GM12878 (cell line): ENCODE data around the gene KTI12. TPM values are rescaled to one million over a fixed set of nuclear protein-coding genes. Genes with fewer than 3 reads are reported as not detected.

ENCODE experiments used
- ASH2L ChIP-seq: fragments of 300-600, 200-600 bp; sonication (generic); IDR thresholded peaks from 2 replicates; pipeline ENCODE4 v1.6.1; 2017; ENCODE audit warnings: low read depth, mild to moderate bottlenecking, borderline replicate concordance
- DPF2 ChIP-seq: fragments of 450-650 bp; IDR thresholded peaks from 2 replicates; pipeline ENCODE4 v1.6.1; 2017; ENCODE audit warnings: mild to moderate bottlenecking
- JUND ChIP-seq: IDR thresholded peaks from 2 replicates; pipeline ENCODE4 v1.6.1; 2012; ENCODE audit warnings: low read depth, mild to moderate bottlenecking, low read length, improper control_type of control experiment, moderate library complexity
- NR2F1 ChIP-seq: fragments of 450-650 bp; conservative IDR thresholded peaks from 2 replicates; pipeline ENCODE4 v1.6.1; 2017; ENCODE audit warnings: mild to moderate bottlenecking
- POLR2A ChIP-seq: IDR thresholded peaks from 2 replicates; pipeline ENCODE4 v1.6.1; 2011; ENCODE audit warnings: low read depth, mild to moderate bottlenecking, low read length
- RBBP5 ChIP-seq: fragments of 200-600 bp; sonication (generic); conservative IDR thresholded peaks from 2 replicates; pipeline ENCODE4 v1.6.1; 2016
- STAT3 ChIP-seq: IDR thresholded peaks from 2 replicates; pipeline ENCODE4 v1.6.1; 2011; ENCODE audit warnings: low read depth, low read length, improper control_type of control experiment
- ZNF207 ChIP-seq: fragments of 450-650 bp; IDR thresholded peaks from 2 replicates; pipeline ENCODE4 v1.6.1; 2014; ENCODE audit warnings: antibody characterized with exemption, mild to moderate bottlenecking, borderline replicate concordance
- polyA plus RNA-seq, 11 experiments: library from polyadenylated mRNA; depleted of rRNA in 4 of 11; unstranded in 6 of 11; stranded (reverse) in 5 of 11; fragments of >200 nt; fragmentation: Nextera tagmentation in 4 of 11; fragmentation: Illumina TruSeq in 1 of 11; extraction: Ambion mirVana in 4 of 11; extraction: Trizol in 1 of 11; gene quantifications; 1 replicate in 1 of 11; 2 replicates in 10 of 11; pipeline versions ENCODE4 v1.2.1 to v1.2.3, GENCODE V29; 2011 to 2016; ENCODE audit warnings: inconsistent platforms in 2 of 11, missing spikeins in 2 of 11, low read depth in 1 of 11
- total RNA-seq, 4 experiments: library from RNA; depleted of rRNA in 3 of 4; stranded (reverse); fragments of >200 nt in 3 of 4; fragmentation: Illumina TruSeq in 1 of 4; extraction: Trizol in 1 of 4; gene quantifications; 2 replicates each; pipeline versions ENCODE4 v1.2.1 to v1.2.3, GENCODE V29; 2013 to 2021
- TF ChIP-seq, protein P1 (sequence below): fragments of 450-650 bp; IDR thresholded peaks from 2 replicates; pipeline ENCODE4 v1.6.1; 2017; ENCODE audit warnings: mild to moderate bottlenecking, moderate library complexity
- TF ChIP-seq, protein P2 (sequence below): fragments of 450-650 bp; IDR thresholded peaks from 2 replicates; pipeline ENCODE4 v1.6.1; 2017; ENCODE audit warnings: mild to moderate bottlenecking, low read depth, inconsistent platforms; ENCODE audit not compliant: poor library complexity, severe bottlenecking
- TF ChIP-seq, protein P3 (sequence below): IDR thresholded peaks from 2 replicates; pipeline ENCODE4 v1.6.1; 2012; ENCODE audit warnings: improper control_type of control experiment, low read depth, low read length; ENCODE audit not compliant: insufficient replicate concordance
- TF ChIP-seq, protein P4 (sequence below): IDR thresholded peaks from 2 replicates; pipeline ENCODE4 v1.6.1; 2011; ENCODE audit warnings: low read depth, mild to moderate bottlenecking, low read length, moderate library complexity, borderline replicate concordance; ENCODE audit errors: extremely low read depth
- TF ChIP-seq, protein P5 (sequence below): IDR thresholded peaks from 2 replicates; pipeline ENCODE4 v1.6.1; 2012; ENCODE audit warnings: low read length, inconsistent platforms

KTI12 gene
- total and polyA plus RNA-seq, 10 of the 15 experiments (the other 5 are each of a cell fraction or from before 2014, with no cell fraction given) = 2.7 to 32.4 (median 17.6) TPM

DNA sequence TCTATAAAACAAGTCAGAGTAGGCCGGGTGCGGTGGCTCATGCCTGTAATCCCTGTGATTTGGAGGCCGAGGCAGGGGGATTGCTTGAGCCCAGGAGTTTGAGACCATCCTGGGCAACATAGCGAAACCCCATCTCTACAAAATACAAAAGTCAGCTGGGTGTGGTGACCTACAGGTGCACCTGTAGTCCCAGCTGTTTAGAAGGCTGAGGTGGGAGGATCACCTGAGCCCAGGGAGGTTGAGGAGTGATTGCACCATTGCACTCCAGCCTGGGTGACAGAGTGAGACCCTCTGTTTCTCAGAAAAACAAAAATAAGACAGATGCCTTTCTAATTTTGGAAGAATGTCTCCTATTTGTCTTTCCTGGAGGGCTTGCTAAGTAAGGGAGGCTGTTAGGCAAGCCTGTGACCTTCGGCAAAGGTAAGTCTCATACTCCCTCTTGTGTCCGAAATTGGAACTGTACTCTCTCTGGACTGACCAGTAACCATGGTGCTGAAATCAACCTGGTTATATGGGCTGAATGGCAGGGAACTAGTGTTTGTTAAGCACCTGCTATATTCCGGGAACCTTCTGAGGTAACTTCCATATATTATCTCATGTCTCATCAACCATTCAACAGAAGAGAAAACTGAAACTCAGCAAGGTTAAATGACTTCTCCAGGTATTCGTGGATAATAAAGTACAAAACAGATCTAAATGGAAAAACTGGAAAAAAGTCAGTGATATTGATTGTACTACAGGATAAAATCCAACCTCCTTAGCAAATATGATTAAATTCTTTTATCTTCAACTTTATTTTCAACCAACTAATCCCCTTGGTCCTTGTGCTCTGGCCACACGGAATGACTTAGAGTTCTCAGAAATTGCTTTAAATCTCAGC, 31.3 kb downstream of the KTI12 start (continued):
- TF ChIP-seq, protein P1, sequence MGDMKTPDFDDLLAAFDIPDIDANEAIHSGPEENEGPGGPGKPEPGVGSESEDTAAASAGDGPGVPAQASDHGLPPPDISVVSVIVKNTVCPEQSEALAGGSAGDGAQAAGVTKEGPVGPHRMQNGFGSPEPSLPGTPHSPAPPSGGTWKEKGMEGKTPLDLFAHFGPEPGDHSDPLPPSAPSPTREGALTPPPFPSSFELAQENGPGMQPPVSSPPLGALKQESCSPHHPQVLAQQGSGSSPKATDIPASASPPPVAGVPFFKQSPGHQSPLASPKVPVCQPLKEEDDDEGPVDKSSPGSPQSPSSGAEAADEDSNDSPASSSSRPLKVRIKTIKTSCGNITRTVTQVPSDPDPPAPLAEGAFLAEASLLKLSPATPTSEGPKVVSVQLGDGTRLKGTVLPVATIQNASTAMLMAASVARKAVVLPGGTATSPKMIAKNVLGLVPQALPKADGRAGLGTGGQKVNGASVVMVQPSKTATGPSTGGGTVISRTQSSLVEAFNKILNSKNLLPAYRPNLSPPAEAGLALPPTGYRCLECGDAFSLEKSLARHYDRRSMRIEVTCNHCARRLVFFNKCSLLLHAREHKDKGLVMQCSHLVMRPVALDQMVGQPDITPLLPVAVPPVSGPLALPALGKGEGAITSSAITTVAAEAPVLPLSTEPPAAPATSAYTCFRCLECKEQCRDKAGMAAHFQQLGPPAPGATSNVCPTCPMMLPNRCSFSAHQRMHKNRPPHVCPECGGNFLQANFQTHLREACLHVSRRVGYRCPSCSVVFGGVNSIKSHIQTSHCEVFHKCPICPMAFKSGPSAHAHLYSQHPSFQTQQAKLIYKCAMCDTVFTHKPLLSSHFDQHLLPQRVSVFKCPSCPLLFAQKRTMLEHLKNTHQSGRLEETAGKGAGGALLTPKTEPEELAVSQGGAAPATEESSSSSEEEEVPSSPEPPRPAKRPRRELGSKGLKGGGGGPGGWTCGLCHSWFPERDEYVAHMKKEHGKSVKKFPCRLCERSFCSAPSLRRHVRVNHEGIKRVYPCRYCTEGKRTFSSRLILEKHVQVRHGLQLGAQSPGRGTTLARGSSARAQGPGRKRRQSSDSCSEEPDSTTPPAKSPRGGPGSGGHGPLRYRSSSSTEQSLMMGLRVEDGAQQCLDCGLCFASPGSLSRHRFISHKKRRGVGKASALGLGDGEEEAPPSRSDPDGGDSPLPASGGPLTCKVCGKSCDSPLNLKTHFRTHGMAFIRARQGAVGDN = no peak
- TF ChIP-seq, protein P2, sequence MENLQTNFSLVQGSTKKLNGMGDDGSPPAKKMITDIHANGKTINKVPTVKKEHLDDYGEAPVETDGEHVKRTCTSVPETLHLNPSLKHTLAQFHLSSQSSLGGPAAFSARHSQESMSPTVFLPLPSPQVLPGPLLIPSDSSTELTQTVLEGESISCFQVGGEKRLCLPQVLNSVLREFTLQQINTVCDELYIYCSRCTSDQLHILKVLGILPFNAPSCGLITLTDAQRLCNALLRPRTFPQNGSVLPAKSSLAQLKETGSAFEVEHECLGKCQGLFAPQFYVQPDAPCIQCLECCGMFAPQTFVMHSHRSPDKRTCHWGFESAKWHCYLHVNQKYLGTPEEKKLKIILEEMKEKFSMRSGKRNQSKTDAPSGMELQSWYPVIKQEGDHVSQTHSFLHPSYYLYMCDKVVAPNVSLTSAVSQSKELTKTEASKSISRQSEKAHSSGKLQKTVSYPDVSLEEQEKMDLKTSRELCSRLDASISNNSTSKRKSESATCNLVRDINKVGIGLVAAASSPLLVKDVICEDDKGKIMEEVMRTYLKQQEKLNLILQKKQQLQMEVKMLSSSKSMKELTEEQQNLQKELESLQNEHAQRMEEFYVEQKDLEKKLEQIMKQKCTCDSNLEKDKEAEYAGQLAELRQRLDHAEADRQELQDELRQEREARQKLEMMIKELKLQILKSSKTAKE = no peak
- TF ChIP-seq JUND = no peak
- TF ChIP-seq NR2F1 = no peak
- TF ChIP-seq STAT3 = no peak
- TF ChIP-seq, protein P3, sequence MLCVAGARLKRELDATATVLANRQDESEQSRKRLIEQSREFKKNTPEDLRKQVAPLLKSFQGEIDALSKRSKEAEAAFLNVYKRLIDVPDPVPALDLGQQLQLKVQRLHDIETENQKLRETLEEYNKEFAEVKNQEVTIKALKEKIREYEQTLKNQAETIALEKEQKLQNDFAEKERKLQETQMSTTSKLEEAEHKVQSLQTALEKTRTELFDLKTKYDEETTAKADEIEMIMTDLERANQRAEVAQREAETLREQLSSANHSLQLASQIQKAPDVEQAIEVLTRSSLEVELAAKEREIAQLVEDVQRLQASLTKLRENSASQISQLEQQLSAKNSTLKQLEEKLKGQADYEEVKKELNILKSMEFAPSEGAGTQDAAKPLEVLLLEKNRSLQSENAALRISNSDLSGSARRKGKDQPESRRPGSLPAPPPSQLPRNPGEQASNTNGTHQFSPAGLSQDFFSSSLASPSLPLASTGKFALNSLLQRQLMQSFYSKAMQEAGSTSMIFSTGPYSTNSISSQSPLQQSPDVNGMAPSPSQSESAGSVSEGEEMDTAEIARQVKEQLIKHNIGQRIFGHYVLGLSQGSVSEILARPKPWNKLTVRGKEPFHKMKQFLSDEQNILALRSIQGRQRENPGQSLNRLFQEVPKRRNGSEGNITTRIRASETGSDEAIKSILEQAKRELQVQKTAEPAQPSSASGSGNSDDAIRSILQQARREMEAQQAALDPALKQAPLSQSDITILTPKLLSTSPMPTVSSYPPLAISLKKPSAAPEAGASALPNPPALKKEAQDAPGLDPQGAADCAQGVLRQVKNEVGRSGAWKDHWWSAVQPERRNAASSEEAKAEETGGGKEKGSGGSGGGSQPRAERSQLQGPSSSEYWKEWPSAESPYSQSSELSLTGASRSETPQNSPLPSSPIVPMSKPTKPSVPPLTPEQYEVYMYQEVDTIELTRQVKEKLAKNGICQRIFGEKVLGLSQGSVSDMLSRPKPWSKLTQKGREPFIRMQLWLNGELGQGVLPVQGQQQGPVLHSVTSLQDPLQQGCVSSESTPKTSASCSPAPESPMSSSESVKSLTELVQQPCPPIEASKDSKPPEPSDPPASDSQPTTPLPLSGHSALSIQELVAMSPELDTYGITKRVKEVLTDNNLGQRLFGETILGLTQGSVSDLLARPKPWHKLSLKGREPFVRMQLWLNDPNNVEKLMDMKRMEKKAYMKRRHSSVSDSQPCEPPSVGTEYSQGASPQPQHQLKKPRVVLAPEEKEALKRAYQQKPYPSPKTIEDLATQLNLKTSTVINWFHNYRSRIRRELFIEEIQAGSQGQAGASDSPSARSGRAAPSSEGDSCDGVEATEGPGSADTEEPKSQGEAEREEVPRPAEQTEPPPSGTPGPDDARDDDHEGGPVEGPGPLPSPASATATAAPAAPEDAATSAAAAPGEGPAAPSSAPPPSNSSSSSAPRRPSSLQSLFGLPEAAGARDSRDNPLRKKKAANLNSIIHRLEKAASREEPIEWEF = no peak
- TF ChIP-seq RBBP5 = no peak
- 0 out of 2 replicates have a peak, but pooled peaks have one; percentile 28 for TF ChIP-seq ZNF207
- TF ChIP-seq DPF2 = no peak
- TF ChIP-seq POLR2A = no peak
- no peak for TF ChIP-seq ASH2L
- TF ChIP-seq, protein P4, sequence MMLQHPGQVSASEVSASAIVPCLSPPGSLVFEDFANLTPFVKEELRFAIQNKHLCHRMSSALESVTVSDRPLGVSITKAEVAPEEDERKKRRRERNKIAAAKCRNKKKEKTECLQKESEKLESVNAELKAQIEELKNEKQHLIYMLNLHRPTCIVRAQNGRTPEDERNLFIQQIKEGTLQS = no peak
- TF ChIP-seq, protein P5, sequence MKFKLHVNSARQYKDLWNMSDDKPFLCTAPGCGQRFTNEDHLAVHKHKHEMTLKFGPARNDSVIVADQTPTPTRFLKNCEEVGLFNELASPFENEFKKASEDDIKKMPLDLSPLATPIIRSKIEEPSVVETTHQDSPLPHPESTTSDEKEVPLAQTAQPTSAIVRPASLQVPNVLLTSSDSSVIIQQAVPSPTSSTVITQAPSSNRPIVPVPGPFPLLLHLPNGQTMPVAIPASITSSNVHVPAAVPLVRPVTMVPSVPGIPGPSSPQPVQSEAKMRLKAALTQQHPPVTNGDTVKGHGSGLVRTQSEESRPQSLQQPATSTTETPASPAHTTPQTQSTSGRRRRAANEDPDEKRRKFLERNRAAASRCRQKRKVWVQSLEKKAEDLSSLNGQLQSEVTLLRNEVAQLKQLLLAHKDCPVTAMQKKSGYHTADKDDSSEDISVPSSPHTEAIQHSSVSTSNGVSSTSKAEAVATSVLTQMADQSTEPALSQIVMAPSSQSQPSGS = no peak
